Small intestine (tissue), 7 donors: ENCODE results near the gene DLG2. TPM values are rescaled to one million over a fixed set of nuclear protein-coding genes. Genes with fewer than 3 reads are reported as not detected.
"Not testable (repeated sequence)": the region's sequence is repeated elsewhere in the genome, so short reads cannot be mapped to it uniquely, and the experiment has no call there.

Experiments
- DNase-seq, 2 donors: peaks; one replicate each; pipeline versions ENCODE4 v3.0.0 to v3.0.0-alpha.2; 2013
- FAIRE-seq: peaks from 2 replicates; lab custom pipeline; 2012; peaks lifted over from hg19 to GRCh38; lab: Jason Lieb, UNC
- H3K27ac ChIP-seq, 3 donors: one replicate each; pipeline ENCODE4 v1.5.1; 2013; ENCODE audit warnings: low read length in 2 of 3, mild to moderate bottlenecking in 2 of 3, control low read depth in 1 of 3, inconsistent platforms in 1 of 3, low read depth in 1 of 3, moderate library complexity in 1 of 3
- H3K27me3 ChIP-seq, 3 donors: one replicate each; pipeline ENCODE4 v1.6.1; 2013; ENCODE audit warnings: low read length in 3 of 3, inconsistent platforms in 1 of 3; ENCODE audit not compliant: control insufficient read depth in 3 of 3, insufficient read depth in 3 of 3
- H3K36me3 ChIP-seq, 3 donors: one replicate each; pipeline ENCODE4 v1.6.1; 2013; ENCODE audit warnings: low read length in 3 of 3, inconsistent platforms in 1 of 3, low read depth in 1 of 3, mild to moderate bottlenecking in 1 of 3, moderate library complexity in 1 of 3; ENCODE audit not compliant: control insufficient read depth in 3 of 3, insufficient read depth in 2 of 3
- H3K4me1 ChIP-seq, 3 donors: one replicate each; pipeline ENCODE4 v1.6.1; 2013; ENCODE audit warnings: low read length in 2 of 3, inconsistent platforms in 1 of 3, low read depth in 1 of 3, mild to moderate bottlenecking in 1 of 3, moderate library complexity in 1 of 3; ENCODE audit not compliant: control insufficient read depth in 3 of 3, insufficient read depth in 2 of 3
- H3K4me3 ChIP-seq, 3 donors: one replicate each; pipeline ENCODE4 v1.5.1; 2013; ENCODE audit warnings: low read length in 3 of 3, control low read depth in 1 of 3, inconsistent platforms in 1 of 3, low read depth in 1 of 3, mild to moderate bottlenecking in 1 of 3, moderate library complexity in 1 of 3
- H3K9me3 ChIP-seq, 2 donors: one replicate each; pipeline ENCODE4 v1.6.1; 2013; ENCODE audit warnings: low read depth in 1 of 2, low read length in 1 of 2; ENCODE audit not compliant: control insufficient read depth in 2 of 2, insufficient read depth in 1 of 2
- WGBS, 3 donors: extraction: QIAGEN DNeasy Blood & Tissue Kit; methylation state at CpG; one replicate each; pipeline ENCODE4 v1.1.7; 2013; 5-methylcytosine and 5-hydroxymethylcytosine counted together
- polyA plus RNA-seq, 4 donors: library from polyadenylated mRNA; stranded (reverse) in 3 of 4; unstranded in 1 of 4; fragments of 200-250 nt in 3 of 4; fragments of 120-200 nt in 1 of 4; gene quantifications; one replicate each; pipeline versions ENCODE4 v1.2.1 to v1.2.3, GENCODE V29; 2013
- donor health status: healthy with polysubstance abuse.
- donor health status: control.
- donor health status: control.
- donor health status: Bipolar disorder and iron deficiency.
- donor health status: healthy.

Gene DLG2
- polyA plus RNA-seq, 4 donors: 0.22 to 1.6 (median 1.1) TPM

DNA sequence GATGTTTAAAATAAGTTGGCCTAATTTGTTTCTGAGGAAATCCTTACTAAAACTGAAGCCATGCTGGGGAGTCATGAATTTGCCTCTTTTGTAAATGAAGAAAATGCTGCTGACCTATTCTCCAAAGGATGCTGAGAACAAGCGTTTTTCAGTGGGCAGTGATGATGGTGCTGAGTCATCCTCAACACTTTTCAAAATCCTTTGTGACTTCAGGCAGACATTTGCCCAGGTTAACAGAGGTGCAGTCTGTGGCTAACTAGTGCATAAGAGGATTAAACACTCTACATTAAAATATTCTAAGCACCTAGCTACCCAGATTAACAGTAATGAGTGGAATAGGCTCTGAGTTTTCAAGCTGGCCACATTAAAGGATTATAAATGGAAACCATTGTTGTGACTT lies 509.0 kb downstream of the DLG2 start:
- WGBS, 3 donors: 67 to 79% (median 68%) methylated on average over 1 of the region's 1 CpG
- FAIRE-seq (no peak), DNase-seq (no peak)
- H3K36me3 ChIP-seq: no peaks in the 10 kb centered on the region
- H3K4me1 ChIP-seq: no peaks in the 10 kb centered on the region
- no peaks in the 10 kb centered on the region for H3K9me3 ChIP-seq
- H3K4me3 ChIP-seq: no peak overlapping the region
- no peaks in the 10 kb centered on the region for H3K27me3 ChIP-seq
- no peak overlapping the region for H3K27ac ChIP-seq

DNA sequence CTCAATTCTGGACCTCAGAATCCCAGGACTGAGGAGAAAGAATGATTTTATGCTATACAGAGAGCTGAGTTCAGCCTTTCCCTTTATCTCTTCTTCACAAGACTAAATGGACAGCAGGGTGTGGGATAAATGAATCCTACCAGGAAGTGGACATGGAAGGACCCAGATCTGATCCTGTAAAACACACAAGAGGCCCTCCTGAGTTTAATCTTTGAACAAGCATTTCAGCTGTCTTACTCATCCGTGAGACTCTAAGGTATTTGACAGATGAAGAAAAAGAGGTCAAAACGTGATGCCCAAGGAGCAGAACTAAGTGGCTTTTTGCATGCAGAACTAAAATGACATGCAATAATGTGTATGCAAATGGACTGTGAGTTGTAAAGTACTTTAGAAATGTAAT lies 511.3 kb downstream of the DLG2 start:
- Histone ChIP-seq H3K27ac (no peak overlapping the region), H3K4me3 (no peak overlapping the region), H3K36me3 (no peaks in the 10 kb centered on the region), H3K27me3 (no peaks in the 10 kb centered on the region), H3K4me1 (no peaks in the 10 kb centered on the region), H3K9me3 (no peaks in the 10 kb centered on the region)
- DNase-seq (no peak), FAIRE-seq (no peak)
- WGBS, 3 donors: 72 to 75% (median 73%) methylated on average over 2 of the region's 2 CpGs

DNA sequence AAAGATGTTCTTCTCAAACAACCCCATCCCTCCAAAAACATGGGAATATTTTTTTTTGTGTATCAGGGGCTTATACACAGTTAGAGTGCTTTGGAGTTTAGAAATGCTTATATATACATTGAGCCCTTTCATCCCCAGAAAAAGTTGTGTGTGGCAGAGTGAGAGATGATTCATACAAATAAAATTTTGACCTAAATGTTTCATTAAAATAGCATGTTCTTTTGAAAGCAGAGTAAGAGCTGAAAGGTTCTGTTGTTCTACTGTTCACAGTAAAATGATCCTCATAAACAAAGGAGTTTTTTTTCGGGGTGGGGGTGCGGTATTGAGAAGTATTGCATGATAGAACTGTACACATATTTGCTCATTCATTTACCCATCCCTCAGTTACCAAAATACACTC lies 512.4 kb downstream of the DLG2 start:
- Histone ChIP-seq H3K36me3 (no peaks in the 10 kb centered on the region), H3K27ac (no peak overlapping the region), H3K27me3 (no peaks in the 10 kb centered on the region), H3K9me3 (no peaks in the 10 kb centered on the region), H3K4me3 (no peak overlapping the region), H3K4me1 (no peaks in the 10 kb centered on the region)
- DNase-seq: no peak
- FAIRE-seq: no peak
- 79 to 87% (median 85%) methylated on average over 2 of the region's 2 CpGs for WGBS, 3 donors

DNA sequence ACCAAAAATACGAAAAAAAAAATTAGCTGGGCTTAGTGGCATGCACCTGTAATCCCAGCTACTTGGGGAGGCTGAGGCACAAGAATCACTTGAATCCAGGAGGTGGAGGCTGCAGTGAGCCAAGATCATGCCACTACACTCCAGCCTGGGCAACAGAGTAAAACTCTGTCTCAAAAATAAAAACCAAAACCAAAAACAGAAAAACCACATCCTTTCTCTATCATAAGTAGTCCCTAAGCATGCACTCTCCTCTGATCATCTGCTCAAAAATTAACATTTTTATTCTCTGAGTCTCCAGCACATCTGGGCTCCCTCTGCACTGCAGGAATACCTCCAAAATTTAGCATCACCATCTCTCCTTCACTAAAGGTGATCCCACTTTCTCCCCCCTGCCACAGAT lies 516.9 kb downstream of the DLG2 start:
- H3K4me3 ChIP-seq, H3K4me1 ChIP-seq, H3K36me3 ChIP-seq, DNase-seq, H3K27me3 ChIP-seq, FAIRE-seq, H3K27ac ChIP-seq, H3K9me3 ChIP-seq: not testable (repeated sequence)
- WGBS, 3 donors: 50 to 71% (median 56%) methylated on average over 1 of the region's 1 CpG

DNA sequence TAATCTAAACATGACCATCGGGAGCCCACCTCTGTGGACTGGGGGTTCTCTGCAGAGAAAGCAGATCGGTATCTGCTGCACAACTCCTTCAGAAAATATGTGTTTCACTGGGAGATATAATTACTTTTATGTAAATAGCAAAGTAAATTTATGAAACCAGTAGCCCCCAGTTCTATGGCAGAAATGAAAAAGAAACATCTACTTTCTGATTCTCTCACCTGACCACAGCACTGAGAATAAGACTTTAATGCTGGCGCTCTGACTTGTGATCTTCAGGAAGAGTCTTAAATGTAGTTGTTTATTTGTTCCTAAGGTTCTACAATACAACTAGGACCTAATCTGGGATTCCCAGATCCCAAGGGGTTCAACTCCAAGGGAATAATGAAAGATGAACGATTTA lies 518.0 kb downstream of the DLG2 start:
- Histone ChIP-seq H3K9me3 (no peaks in the 10 kb centered on the region), H3K27ac (no peak overlapping the region), H3K4me1 (no peaks in the 10 kb centered on the region), H3K4me3 (no peak overlapping the region), H3K27me3 (no peaks in the 10 kb centered on the region), H3K36me3 (no peaks in the 10 kb centered on the region)
- 81 to 82% (median 82%) methylated on average over 4 of the region's 4 CpGs for WGBS, 3 donors
- no peak for DNase-seq
- FAIRE-seq: no peak

DNA sequence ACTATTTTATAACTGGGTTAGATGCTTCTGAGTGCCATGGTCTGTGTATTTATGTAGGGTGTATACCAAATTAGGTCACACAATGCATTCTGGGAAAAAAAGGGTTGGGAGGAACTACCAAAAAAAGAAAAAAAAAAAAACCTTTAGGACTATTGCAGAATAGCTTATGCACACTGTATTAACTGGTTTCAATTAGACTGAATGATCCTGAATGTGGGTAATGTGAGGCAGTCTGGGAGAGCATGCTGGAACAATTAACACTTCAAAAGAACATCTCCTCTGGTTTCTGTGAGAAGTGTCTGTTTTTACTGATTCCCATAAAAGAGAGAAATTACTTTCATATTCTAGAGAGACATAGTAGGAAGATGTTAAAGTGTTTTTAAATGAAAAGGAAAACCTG lies 521.3 kb downstream of the DLG2 start:
- Histone ChIP-seq H3K27me3 (no peaks in the 10 kb centered on the region), H3K27ac (no peak overlapping the region)
- no peak for FAIRE-seq

DNA sequence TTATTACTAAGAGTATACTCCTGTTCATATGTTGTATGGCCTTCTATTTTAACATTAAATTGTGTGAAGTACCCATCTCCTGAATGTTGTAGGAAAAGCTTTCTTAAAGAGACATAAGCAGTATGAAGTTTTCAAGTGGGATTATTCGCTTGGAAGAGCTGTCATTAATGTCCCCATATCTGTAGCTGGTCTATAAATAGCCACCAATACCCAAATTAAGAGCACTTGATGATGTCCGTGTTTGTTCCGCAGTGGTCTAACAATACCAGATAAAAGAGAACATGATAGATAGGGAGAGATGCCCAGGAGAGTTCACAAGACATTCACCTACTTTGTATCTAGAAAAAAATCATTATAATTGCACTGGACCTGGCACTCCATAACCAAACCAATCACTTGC lies 527.6 kb downstream of the DLG2 start:
- Histone ChIP-seq H3K4me1 (no peaks in the 10 kb centered on the region), H3K27me3 (no peaks in the 10 kb centered on the region), H3K36me3 (no peaks in the 10 kb centered on the region), H3K9me3 (no peaks in the 10 kb centered on the region), H3K27ac (no peak overlapping the region), H3K4me3 (no peak overlapping the region)
- DNase-seq (no peak), FAIRE-seq (no peak)
- WGBS, 3 donors: 64 to 75% (median 72%) methylated on average over 3 of the region's 3 CpGs

More for the DNA sequence above, 521.3 kb downstream of the DLG2 start:
- H3K36me3 ChIP-seq: no peaks in the 10 kb centered on the region
- DNase-seq: no peak
- no peak overlapping the region for H3K4me3 ChIP-seq
- H3K4me1 ChIP-seq: no peaks in the 10 kb centered on the region
- H3K9me3 ChIP-seq: no peaks in the 10 kb centered on the region

DNA sequence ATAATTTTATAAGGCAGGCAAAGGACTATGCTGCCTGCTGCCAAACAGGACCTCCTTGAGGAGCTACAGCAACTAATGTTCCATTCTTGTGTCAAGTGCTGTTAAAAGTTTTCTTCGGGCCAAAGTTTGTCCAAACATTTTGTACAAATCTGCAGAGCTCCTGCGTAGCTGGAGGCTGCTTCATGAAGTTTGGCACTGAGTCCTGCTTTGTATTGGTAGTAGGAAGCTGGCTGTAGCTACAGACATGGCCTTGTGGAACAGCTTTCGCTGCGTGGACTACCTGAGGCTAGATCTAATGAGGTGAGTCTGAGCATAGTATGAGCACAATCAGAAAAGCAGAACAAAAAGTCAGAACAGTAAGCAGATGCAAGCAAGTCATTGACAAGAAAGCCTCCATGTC lies 528.1 kb downstream of the DLG2 start:
- DNase-seq (no peak), FAIRE-seq (no peak)
- Histone ChIP-seq H3K4me1 (no peaks in the 10 kb centered on the region), H3K9me3 (no peaks in the 10 kb centered on the region), H3K4me3 (no peak overlapping the region), H3K27me3 (no peaks in the 10 kb centered on the region), H3K27ac (no peak overlapping the region), H3K36me3 (no peaks in the 10 kb centered on the region)
- WGBS, 3 donors: 53 to 76% (median 66%) methylated on average over 4 of the region's 4 CpGs

DNA sequence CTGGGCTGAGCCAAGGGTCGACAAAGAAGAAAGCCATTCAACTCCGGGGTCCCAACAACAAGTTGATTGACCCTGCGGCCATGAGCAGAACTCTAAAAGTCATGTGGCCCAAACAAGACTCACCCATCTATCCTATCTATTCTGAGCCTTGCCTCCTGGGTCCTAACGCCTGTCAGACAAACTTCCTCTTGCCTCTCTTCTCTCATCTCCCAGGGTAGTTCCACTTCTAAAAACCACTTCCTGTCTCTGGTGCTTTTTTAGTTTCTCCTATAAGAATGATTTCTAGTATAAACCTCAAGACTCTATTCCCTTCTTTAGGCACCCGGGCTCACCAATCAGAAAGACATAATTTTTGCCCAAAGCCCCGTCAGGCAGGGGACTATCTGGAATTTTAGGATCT lies 530.2 kb downstream of the DLG2 start:
- WGBS, 3 donors: 84 to 85% (median 84%) methylated on average over 6 of the region's 6 CpGs
- Histone ChIP-seq H3K27ac (no peak overlapping the region), H3K27me3 (no peaks in the 10 kb centered on the region), H3K36me3 (no peaks in the 10 kb centered on the region), H3K4me3 (no peak overlapping the region), H3K9me3 (no peaks in the 10 kb centered on the region), H3K4me1 (no peaks in the 10 kb centered on the region)
- DNase-seq (no peak), FAIRE-seq (no peak)
